Epithelial cell of esophagus (primary cell): ENCODE results near the gene DPPA2.

Source experiments
- DNase-seq: peaks from one replicate; pipeline ENCODE4 v3.0.0; 2010; ENCODE audit warnings: low read depth
- H3K4me3 ChIP-seq: 2 replicates; pipeline ENCODE4 v1.5.1; 2011; ENCODE audit warnings: mild to moderate bottlenecking, low read length, control low read depth
- TF ChIP-seq, protein P1 (sequence below): IDR thresholded peaks from 2 replicates; pipeline ENCODE4 v1.5.1; 2011; ENCODE audit warnings: low read depth, mild to moderate bottlenecking, low read length, control low read depth, inconsistent platforms; ENCODE audit not compliant: insufficient read depth; ENCODE audit errors: missing control alignments

DPPA2 gene

DNA sequence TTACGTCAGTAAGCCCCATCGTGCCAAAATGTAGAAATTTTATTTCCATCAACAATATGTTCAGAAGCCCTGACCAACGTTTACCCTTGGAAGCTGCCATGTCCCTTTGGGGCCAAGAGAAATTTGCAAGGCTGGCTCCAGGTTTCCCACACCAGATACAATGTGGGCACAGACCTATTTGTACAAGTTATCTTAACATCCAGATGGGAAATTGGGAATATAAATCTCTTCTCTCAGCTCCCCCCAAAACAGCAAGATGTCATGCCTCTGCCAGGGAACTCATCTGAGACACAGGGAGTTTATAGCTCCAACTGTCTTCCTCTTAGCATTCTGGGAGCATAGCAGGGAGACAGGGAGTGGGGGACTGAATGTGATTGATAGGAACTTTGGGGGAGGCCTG lies 9.3 kb upstream of the DPPA2 start:
- DNase-seq: no peak
- TF ChIP-seq, protein P1, sequence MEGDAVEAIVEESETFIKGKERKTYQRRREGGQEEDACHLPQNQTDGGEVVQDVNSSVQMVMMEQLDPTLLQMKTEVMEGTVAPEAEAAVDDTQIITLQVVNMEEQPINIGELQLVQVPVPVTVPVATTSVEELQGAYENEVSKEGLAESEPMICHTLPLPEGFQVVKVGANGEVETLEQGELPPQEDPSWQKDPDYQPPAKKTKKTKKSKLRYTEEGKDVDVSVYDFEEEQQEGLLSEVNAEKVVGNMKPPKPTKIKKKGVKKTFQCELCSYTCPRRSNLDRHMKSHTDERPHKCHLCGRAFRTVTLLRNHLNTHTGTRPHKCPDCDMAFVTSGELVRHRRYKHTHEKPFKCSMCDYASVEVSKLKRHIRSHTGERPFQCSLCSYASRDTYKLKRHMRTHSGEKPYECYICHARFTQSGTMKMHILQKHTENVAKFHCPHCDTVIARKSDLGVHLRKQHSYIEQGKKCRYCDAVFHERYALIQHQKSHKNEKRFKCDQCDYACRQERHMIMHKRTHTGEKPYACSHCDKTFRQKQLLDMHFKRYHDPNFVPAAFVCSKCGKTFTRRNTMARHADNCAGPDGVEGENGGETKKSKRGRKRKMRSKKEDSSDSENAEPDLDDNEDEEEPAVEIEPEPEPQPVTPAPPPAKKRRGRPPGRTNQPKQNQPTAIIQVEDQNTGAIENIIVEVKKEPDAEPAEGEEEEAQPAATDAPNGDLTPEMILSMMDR: no peak
- H3K4me3 ChIP-seq: no peak overlapping the region

DNA sequence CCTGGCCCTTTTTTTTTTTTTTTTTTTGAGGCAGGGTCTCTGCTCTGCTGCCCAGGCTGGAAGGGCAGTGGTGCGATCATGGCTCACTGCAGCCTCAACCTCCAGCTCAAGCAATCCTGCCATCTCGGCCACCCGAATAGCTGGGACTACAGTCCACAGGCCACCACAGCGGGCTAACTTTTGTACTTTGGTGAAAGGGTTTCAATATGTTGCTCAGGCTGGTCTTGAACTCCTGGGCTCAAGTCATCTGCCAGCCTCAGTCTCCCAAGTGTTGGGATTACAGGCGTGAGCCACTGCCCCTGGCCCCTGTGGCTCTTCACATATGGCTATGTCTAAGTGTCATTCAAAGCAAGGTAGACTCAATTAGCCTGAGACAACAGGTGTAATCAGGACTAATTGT lies 8.8 kb upstream of the DPPA2 start:
- DNase-seq: no peak
- H3K4me3 ChIP-seq: no peak overlapping the region
- TF ChIP-seq, protein P1: no peak

DNA sequence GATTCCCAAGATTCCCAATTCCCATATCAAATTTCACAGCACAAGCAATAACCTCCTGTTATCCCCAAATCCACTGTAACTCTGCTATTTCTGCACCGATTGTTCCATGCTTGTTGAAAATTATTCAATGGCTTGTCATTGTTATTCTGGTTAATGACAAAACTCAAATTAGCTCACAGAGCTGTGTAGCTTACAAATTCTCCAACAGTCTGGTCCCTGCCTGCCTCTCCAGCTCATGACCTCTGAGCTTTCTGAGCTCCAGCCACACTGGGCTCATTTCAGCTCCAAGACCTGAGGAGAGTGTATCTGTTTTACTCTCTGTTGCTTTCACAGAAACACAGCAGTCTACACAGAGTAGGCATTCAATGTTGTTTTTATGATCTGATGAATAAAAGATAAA lies 3.3 kb downstream of the DPPA2 start:
- no peak for DNase-seq
- TF ChIP-seq, protein P1: no peak
- H3K4me3 ChIP-seq: no peak overlapping the region

DNA sequence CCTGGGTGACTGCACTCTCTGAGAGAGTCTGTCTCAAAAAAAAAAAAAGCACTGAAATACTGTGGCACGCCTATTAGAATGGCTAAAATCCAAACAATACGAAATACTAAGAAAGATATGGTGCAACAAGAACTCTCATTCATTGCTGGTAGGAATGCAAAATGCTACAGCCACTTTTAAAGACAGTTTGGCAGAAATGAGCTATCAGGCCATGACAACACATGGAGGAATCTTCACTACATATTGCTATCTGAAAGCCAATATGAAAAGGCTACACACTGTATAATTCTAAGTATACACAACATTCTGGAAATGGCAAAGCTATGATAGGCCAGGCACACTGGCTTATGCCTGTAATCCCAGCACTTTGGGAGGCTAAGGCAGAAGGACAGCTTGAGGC lies 18.8 kb downstream of the DPPA2 start:
- TF ChIP-seq, protein P1: no peak
- no peak for DNase-seq
- no peak overlapping the region for H3K4me3 ChIP-seq

DNA sequence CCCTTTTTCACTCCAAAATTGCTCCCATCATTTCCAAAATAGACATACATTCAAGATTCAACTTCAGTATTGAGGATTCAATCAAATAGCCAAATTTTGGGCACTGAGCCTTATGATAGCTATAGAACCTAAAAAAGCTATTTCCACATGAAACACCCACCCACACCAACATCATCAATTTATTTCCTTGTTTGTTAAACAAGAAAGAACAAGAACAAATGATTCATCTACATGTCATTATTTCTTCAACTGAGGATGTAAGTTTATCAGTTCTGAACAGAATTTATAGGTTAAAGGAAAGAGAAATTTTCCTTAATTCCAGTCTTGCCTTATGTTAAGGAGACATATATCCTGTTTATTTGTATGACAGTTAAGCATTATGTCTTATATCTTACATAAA lies 32.2 kb downstream of the DPPA2 start:
- TF ChIP-seq, protein P1: no peak
- no peak overlapping the region for H3K4me3 ChIP-seq
- peak; percentile 67 for DNase-seq

DNA sequence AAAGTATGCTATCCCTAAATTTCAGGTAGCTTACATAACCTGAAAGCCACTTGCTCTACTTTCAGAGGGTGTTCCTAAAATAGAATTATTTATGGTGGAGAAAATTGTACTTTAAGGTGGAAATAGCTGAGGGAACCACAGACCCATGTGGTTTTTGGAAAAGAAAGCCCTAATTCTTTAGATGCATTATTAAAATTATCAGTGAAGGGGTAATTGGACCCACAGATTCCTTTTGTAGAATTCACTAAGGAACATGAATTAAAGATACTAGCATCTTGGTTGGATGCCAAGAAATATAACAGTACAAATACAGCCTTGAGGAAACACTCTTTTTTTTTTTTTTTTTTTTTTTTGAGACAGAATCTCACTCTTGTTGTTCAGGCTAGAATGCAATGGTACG lies 37.8 kb downstream of the DPPA2 start:
- H3K4me3 ChIP-seq: no peak overlapping the region
- DNase-seq: no peak
- TF ChIP-seq, protein P1: no peak

DNA sequence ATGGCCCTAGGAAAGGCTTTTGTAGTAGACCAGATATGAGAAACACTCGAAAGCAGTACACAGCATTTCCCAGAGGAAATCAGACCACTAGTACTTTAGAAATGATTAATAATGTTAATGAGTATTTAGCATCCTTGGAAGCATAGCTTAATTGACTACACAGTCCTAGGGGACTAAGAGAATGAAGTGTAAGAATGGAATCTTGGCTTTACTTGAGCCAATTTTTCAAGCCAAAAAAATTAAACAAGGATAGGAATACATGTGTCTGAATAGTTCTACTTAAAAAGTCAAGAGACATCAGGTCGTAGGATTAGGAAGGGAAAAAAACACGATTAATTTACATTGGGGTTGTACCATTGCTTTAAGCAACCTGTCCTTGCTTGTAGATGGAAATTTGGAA lies 38.2 kb downstream of the DPPA2 start:
- no peak for DNase-seq
- H3K4me3 ChIP-seq: no peak overlapping the region
- TF ChIP-seq, protein P1: no peak
